Adrenal gland (tissue), 5 donors: ENCODE data around the gene MYPN.

Experiments
- CTCF ChIP-seq, 6 experiments: fragments of 450-650 bp in 4 of 6; fragments of 200-600 bp in 2 of 6; sonication (generic) in 1 of 6; IDR thresholded peaks; 1 replicate in 5 of 6; 2 replicates in 1 of 6; pipeline versions ENCODE4 v1.5.1 to v1.8.0; 2016 to 2021; ENCODE audit warnings: antibody characterized with exemption in 6 of 6, mild to moderate bottlenecking in 2 of 6, moderate library complexity in 1 of 6
- POLR2A ChIP-seq, 2 donors: fragments of 450-650 bp; IDR thresholded peaks; one replicate each; pipeline ENCODE4 v1.6.1; 2017; ENCODE audit warnings: antibody characterized with exemption in 2 of 2, mild to moderate bottlenecking in 2 of 2, moderate library complexity in 1 of 2
- donor health status: DM: no; HTN: no; CAD: no.

DNA sequence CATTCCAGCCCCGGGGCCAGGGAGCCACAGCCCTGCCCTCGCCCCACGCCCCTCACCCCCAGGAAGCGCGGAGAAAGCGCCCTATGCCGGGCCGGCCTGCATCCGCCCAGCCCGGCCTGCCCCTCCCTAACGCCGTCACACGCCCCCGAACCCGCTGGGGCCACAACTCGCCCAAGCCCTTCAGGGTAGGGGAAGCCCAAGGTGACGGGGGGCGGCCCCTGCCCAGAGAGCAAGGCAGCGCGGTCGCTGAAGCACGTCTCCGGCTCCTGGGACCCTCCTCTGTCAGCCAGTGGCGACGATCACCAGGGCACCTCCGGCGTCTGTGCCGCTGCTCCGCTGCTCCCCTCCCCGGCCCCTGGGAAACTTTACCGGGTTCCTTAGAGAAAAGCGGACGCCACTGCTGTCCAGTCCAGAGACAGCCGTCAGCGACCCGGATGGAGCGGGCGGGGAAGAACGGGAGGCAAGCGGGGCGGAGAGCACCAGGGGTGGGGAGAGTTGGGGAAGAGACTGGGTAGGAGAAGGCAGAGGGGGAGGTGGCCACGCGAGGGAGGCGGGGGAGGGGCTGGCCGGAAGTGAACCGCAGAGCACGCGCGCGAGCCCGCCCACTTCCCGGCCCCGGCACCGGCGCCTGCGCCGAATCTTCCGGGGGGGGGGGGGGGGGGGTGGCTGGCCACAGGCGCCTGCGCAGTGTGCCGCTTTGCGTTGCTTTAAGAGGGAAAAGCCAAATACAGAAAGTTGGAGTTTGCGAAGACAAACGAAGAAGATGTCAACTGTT is 34.3 kb upstream of the MYPN start, which contains the start of gene HERC4:
- TF ChIP-seq CTCF (IDR thresholded peaks at IDR 0.05) (no peak), POLR2A (IDR thresholded peaks at IDR 0.05) (peak; percentile 84 to 87)
